Measurements from ENCODE around the gene RNF34. TPM values are rescaled to one million over a fixed set of nuclear protein-coding genes. Genes with fewer than 3 reads are reported as not detected.

The RNF34 gene
- total RNA-seq, 1 donor from 2014 or later = 75.3 TPM

DNA sequence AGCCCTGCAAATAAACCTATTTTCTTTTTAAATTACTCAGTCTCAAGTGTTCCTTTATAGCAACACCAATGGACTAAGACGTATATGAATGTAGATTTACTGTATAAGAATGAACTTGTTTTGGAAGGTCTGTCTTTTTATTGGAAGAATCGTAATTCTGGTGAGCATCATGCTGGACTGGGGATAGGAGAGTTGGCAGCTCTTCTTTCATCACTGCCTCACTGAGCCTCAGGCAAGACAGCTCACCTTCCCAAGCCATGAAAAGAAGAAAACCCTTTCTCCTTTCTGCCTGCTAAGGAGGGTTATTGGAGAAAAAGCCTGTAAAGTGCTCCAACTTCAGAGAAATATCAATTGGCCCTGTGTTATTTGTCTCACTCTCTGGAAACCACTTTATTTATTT lies 9.1 kb upstream of the RNF34 start:
- ATAC-seq (ENCODE audit: low read depth) (no peak), DNase-seq (no peak)
- H3K27me3 Mint-ChIP-seq = no peaks in the 10 kb centered on the region
- ChIA-PET POLR2A (interaction anchor here (0.7 to 2.4 kb wide), 3 partner anchors 10 to 1136 kb away, joined by 4 to 15 read pairs (median 14); partner anchors contain the start of genes KNTC1, RNF34 and RSRC2), CTCF (no interaction called here)
- intact Hi-C loops (cut with micrococcal nuclease) = no loop called here
- no peaks in the 10 kb centered on the region for H3K9me3 Mint-ChIP-seq
- no peaks in the 10 kb centered on the region for H3K36me3 Mint-ChIP-seq (ENCODE audit: low read depth)
- no peak overlapping the region for H3K4me3 Mint-ChIP-seq
- H3K27ac Mint-ChIP-seq = no peak overlapping the region
- H3K4me1 Mint-ChIP-seq = peaks cover 9% of the 10 kb centered on the region
- TF ChIP-seq, protein P1, sequence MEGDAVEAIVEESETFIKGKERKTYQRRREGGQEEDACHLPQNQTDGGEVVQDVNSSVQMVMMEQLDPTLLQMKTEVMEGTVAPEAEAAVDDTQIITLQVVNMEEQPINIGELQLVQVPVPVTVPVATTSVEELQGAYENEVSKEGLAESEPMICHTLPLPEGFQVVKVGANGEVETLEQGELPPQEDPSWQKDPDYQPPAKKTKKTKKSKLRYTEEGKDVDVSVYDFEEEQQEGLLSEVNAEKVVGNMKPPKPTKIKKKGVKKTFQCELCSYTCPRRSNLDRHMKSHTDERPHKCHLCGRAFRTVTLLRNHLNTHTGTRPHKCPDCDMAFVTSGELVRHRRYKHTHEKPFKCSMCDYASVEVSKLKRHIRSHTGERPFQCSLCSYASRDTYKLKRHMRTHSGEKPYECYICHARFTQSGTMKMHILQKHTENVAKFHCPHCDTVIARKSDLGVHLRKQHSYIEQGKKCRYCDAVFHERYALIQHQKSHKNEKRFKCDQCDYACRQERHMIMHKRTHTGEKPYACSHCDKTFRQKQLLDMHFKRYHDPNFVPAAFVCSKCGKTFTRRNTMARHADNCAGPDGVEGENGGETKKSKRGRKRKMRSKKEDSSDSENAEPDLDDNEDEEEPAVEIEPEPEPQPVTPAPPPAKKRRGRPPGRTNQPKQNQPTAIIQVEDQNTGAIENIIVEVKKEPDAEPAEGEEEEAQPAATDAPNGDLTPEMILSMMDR (IDR thresholded peaks at IDR 0.05) = no peak

DNA sequence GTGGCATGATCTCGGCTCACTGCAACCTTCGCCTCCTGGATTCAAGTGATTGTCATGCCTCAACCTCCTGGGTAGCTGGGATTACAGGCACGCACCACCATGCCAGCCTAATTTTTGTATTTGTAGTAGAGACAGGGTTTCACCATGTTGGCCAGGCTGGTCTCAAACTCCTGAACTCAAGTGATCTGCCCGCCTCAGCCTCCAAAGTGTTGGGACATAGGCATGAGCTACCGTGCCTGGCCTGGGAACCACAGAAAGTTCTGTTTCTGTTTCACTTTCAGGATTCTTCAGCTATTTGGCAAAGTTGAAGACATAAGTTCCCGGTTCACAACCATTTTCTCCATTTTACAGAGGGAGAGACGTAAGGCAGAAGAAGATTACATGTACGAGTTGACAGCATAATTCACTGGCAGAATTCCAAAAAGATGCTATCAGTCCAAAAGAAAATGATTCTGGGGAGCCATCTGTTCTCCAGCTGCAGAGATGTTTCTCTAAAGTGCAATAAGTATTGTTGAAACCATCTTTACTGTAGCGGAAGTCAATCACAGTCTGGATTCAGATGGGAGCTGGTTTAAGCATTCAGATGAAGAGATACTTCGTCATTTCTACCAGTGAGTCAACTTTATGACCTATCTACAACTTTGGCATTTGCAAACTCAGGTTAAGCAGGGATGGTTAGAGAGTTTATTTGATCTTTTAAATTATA lies 8.1 kb upstream of the RNF34 start:
- peak overlapping the region; percentile 3 for H3K4me3 Mint-ChIP-seq
- no peak overlapping the region for H3K27ac Mint-ChIP-seq
- H3K4me1 Mint-ChIP-seq = peaks cover 9% of the 10 kb centered on the region

DNA sequence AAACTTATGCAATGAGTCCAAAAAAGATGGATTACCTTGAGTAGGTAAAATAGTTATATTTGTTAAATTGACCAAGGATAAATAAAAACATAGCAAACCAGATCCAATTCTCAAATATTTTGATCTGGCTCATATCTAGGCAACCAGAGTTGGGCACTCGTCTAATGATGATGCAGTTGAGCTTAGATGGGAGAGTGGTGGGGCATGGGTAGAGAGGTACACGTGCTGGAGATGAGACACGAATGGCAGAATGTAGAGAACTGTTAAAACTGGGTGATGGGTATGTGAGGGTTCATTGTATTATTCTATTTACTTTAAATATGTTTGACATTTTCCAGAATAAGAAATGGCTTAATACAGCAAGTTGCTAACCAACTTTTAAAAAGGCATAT lies 7.6 kb upstream of the RNF34 start:
- TF ChIP-seq, protein P1 (IDR thresholded peaks at IDR 0.05) = no peak
- no peaks in the 10 kb centered on the region for H3K36me3 Mint-ChIP-seq (ENCODE audit: low read depth)
- DNase-seq = no peak
- H3K27me3 Mint-ChIP-seq = no peaks in the 10 kb centered on the region
- intact Hi-C loops (cut with micrococcal nuclease) = no loop called here
- ChIA-PET CTCF (no interaction called here), POLR2A (interaction anchor here (0.7 to 2.4 kb wide), 2 partner anchors 8 to 54 kb away, joined by 5 to 14 read pairs; partner anchors contain the start of gene RNF34)
- peaks cover 9% of the 10 kb centered on the region for H3K4me1 Mint-ChIP-seq
- no peaks in the 10 kb centered on the region for H3K9me3 Mint-ChIP-seq
- H3K4me3 Mint-ChIP-seq = no peak overlapping the region
- no peak for ATAC-seq (ENCODE audit: low read depth)
- no peak overlapping the region for H3K27ac Mint-ChIP-seq

More for the DNA sequence above, 8.1 kb upstream of the RNF34 start:
- ATAC-seq (ENCODE audit: low read depth) (peak; percentile 60), DNase-seq (no peak)
- Mint-ChIP-seq H3K27me3 (no peaks in the 10 kb centered on the region), H3K9me3 (no peaks in the 10 kb centered on the region), H3K36me3 (ENCODE audit: low read depth) (no peaks in the 10 kb centered on the region)
- TF ChIP-seq, protein P1 (IDR thresholded peaks at IDR 0.05) = no peak
- CTCF ChIA-PET = no interaction called here
- POLR2A ChIA-PET = interaction anchor here (0.6 to 2.4 kb wide), 4 partner anchors 9 to 1135 kb away, joined by 3 to 15 read pairs (median 9); partner anchors contain the start of genes KNTC1, RNF34 and RSRC2
- intact Hi-C loops (cut with micrococcal nuclease) = no loop called here

DNA sequence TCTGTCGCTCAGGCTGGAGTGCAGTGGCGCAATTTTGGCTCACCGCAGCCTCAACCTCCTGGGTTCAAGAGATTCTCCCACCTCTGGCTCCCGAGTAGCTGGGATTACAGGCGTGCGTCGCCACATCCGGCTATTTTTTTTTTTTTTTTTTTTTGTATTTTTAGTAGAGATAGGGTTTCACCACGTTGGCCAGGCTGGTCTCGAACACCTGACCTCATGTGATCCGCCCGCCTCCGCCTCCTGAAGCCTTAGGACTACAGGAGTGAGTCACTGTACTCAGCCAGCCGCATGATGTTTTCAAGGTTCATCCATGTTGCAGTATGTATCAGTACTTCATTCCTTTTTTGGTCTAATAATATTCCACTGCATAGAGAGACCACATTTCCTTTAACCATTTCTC lies 2.4 kb upstream of the RNF34 start:
- TF ChIP-seq, protein P1 (IDR thresholded peaks at IDR 0.05) = no peak
- Mint-ChIP-seq H3K27me3 (no peaks in the 10 kb centered on the region), H3K9me3 (no peaks in the 10 kb centered on the region), H3K36me3 (ENCODE audit: low read depth) (peaks cover 14% of the 10 kb centered on the region), H3K27ac (no peak overlapping the region), H3K4me1 (peaks cover 32% of the 10 kb centered on the region), H3K4me3 (no peak overlapping the region)
- intact Hi-C loops (cut with micrococcal nuclease) = no loop called here
- ATAC-seq (ENCODE audit: low read depth) (no peak), DNase-seq (no peak)
- CTCF ChIA-PET = no interaction called here
- POLR2A ChIA-PET = interaction anchor here (0.6 to 0.7 kb wide), 3 partner anchors 34 to 103 kb away, joined by 3 read pairs; no protein-coding TSS in a partner anchor

DNA sequence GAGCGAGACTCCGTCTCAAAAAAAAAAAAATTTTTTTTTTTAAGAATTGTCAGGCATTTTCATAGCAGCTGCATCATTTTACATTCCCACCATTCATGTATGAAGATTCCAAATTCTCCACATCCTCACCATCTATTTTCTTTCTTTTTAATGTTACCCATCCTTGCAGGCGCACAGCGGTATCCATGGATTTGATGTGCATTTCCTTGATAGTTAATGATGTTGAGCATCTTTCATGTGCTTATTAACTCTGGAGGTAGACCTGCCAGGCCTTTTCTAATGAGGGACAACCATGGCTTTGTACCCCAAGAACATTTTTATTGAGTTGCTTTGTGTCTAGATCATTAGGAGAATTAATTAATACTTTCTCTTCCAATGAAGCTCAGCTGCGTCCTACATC lies 1.6 kb upstream of the RNF34 start:
- ChIA-PET CTCF (no interaction called here), POLR2A (interaction anchor here (0.7 to 4.1 kb wide), 2 partner anchors 33 to 46 kb away, joined by 3 to 42 read pairs; partner anchors contain the start of gene ANAPC5)
- TF ChIP-seq, protein P1 (IDR thresholded peaks at IDR 0.05) = no peak
- Mint-ChIP-seq H3K36me3 (ENCODE audit: low read depth) (peaks cover 19% of the 10 kb centered on the region), H3K9me3 (no peaks in the 10 kb centered on the region), H3K4me3 (peak overlapping the region; percentile 96), H3K27me3 (no peaks in the 10 kb centered on the region), H3K4me1 (peaks cover 37% of the 10 kb centered on the region), H3K27ac (no peak overlapping the region)
- intact Hi-C loops (cut with micrococcal nuclease) = no loop called here
- ATAC-seq (ENCODE audit: low read depth) (no peak), DNase-seq (no peak)
